GM18498 (cell line): ENCODE measurements around the gene SBNO2.

Experiments used
- ATAC-seq: cut with Tn5 transposase; IDR thresholded peaks from one replicate; pipeline ENCODE4 v1.9.1; 2021; ENCODE audit warnings: mild to moderate bottlenecking, moderate library complexity; ENCODE audit not compliant: unreplicated experiment

SBNO2 gene

GRCh38 chr19:1108291-1109031 is 65.6 kb downstream of the SBNO2 start:
- ATAC-seq, result no peak

GRCh38 chr19:1107661-1108261 is 66.3 kb downstream of the SBNO2 start:
- no peak for ATAC-seq

- ATAC-seq, result no peak
Observed at GRCh38 chr19:1106841-1107660, 67.0 kb downstream of the SBNO2 start.

- ATAC-seq, result no peak
Observed at GRCh38 chr19:1105873-1106840, 67.9 kb downstream of the SBNO2 start.

GRCh38 chr19:1105008-1105872 is 68.8 kb downstream of the SBNO2 start:
- peak; percentile 2 for ATAC-seq

GRCh38 chr19:1104311-1105007 is 69.6 kb downstream of the SBNO2 start:
- peak; percentile 43 for ATAC-seq

GRCh38 chr19:1103708-1104310 is 70.3 kb downstream of the SBNO2 start, which contains the start of gene GPX4:
GPX4 (plus strand) TSS chr19:1103994; CDS start chr19:1104044, 50 bp downstream.
- peak; percentile 72 for ATAC-seq

GRCh38 chr19:1103132-1103707 is 70.8 kb downstream of the SBNO2 start:
- ATAC-seq, result no peak

GRCh38 chr19:1102407-1103131 is 71.5 kb downstream of the SBNO2 start:
- no peak for ATAC-seq

- ATAC-seq, result no peak
Observed at GRCh38 chr19:1101337-1101698, 72.8 kb downstream of the SBNO2 start.

- ATAC-seq, result no peak
Observed at GRCh38 chr19:1098177-1099051, 75.7 kb downstream of the SBNO2 start.

GRCh38 chr19:1097810-1098176 is 76.3 kb downstream of the SBNO2 start:
- ATAC-seq, result no peak

GRCh38 chr19:1094978-1095701 is 78.9 kb downstream of the SBNO2 start, which contains the start of gene POLR2E:
POLR2E (minus strand) TSS chr19:1095375; CDS start chr19:1095315, 60 bp downstream.
- peak; percentile 88 for ATAC-seq

GRCh38 chr19:1094655-1094977 is 79.5 kb downstream of the SBNO2 start:
- ATAC-seq, result no peak

- no peak for ATAC-seq
Observed at GRCh38 chr19:1093811-1094553, 80.1 kb downstream of the SBNO2 start.
